ENCODE measurements around the gene MPO. TPM values are rescaled to one million over a fixed set of nuclear protein-coding genes. Genes with fewer than 3 reads are reported as not detected.

The MPO gene
- total and polyA plus RNA-seq, 2 of the 4 experiments (the other 2 are of a cell fraction): not detected

GRCh38 chr17:58284613-58285421, 4.1 kb upstream of the MPO start:
- ChIA-PET POLR2A (ENCODE audit: unreplicated experiment) (no interaction called here), CTCF (no interaction called here)
- no peaks in the 10 kb centered on the region for H3K9me3 ChIP-seq (ENCODE audit: control insufficient read depth, insufficient read depth, low read length)
- H2BK5ac ChIP-seq (ENCODE audit: low read depth, low read length, poor library complexity, severe bottlenecking): no peak overlapping the region
- no peak overlapping the region for H2BK120ac ChIP-seq (ENCODE audit: low read depth, low read length)
- H3K79me1 ChIP-seq (ENCODE audit: low read depth in 1 of 2, low read length in 2 of 2): no peaks in the 10 kb centered on the region
- H2AK9ac ChIP-seq (replicated peaks; ENCODE audit: low read depth, low read length, poor library complexity): no peak overlapping the region
- H3K14ac ChIP-seq (replicated peaks; ENCODE audit: low read depth, low read length): no peak overlapping the region
- no peaks in the 10 kb centered on the region for H3K9me1 ChIP-seq (ENCODE audit: insufficient read depth, low read length)
- no peaks in the 10 kb centered on the region for H4K20me1 ChIP-seq (ENCODE audit: insufficient read depth, low read length)
- no peaks in the 10 kb centered on the region for H3K36me3 ChIP-seq (ENCODE audit: control insufficient read depth, insufficient read depth, low read length)
- BruUV-seq (replicated peaks): no TSS peak
- H3K18ac ChIP-seq (ENCODE audit: low read depth, low read length): no peak overlapping the region
- no peak overlapping the region for H3K4me3 ChIP-seq (ENCODE audit: insufficient read depth, low read depth, low read length)
- no peak for DNase-seq
- H4K8ac ChIP-seq (ENCODE audit: low read depth in 2 of 2, low read length in 2 of 2): no peak overlapping the region
- H3K27ac ChIP-seq (ENCODE audit: insufficient read depth, low read length): no peak overlapping the region
- no peak overlapping the region for H3K56ac ChIP-seq (ENCODE audit: extremely low read depth, insufficient read depth, low read length)
- no peak overlapping the region for H4K91ac ChIP-seq (ENCODE audit: insufficient read depth, low read depth, low read length)
- no peak overlapping the region for H2AK5ac ChIP-seq (ENCODE audit: low read depth, low read length)
- peaks cover 17% of the 10 kb centered on the region for H3K27me3 ChIP-seq (ENCODE audit: control insufficient read depth, insufficient read depth, low read length)
- no CpG with 5 or more reads among the region's 6 CpGs for WGBS, 2 experiments (ENCODE audit: extremely low coverage in 2 of 2, insufficient read length in 1 of 2)
- H4K5ac ChIP-seq (ENCODE audit: low read depth, low read length): no peak overlapping the region
- H3K4me1 ChIP-seq (ENCODE audit: control insufficient read depth, insufficient read depth, low read length): no peaks in the 10 kb centered on the region
- H3K23ac ChIP-seq (ENCODE audit: low read depth, low read length): no peak overlapping the region
- no peak overlapping the region for H3K9ac ChIP-seq (ENCODE audit: low read depth, low read length)
- H3K4me2 ChIP-seq (ENCODE audit: low read depth, low read length): no peak overlapping the region
- no peak overlapping the region for H3K4ac ChIP-seq (ENCODE audit: low read depth, low read length)
- TF ChIP-seq POLR2A (IDR thresholded peaks at IDR 0.05; ENCODE audit: low read depth, low read length): no peak
- peak; percentile 76 for TF ChIP-seq CEBPB (IDR thresholded peaks at IDR 0.05; ENCODE audit: low read depth, low read length)
- no peak for TF ChIP-seq MXI1 (IDR thresholded peaks at IDR 0.05; ENCODE audit: borderline replicate concordance, low read depth, low read length)
- no peak for TF ChIP-seq ELK1 (IDR thresholded peaks at IDR 0.05; ENCODE audit: borderline replicate concordance, low read depth, low read length)
- no peak for TF ChIP-seq FOS (IDR thresholded peaks at IDR 0.05; ENCODE audit: low read depth, low read length)
- peak overlapping the region; percentile 26 for H2AFZ ChIP-seq (replicated peaks; ENCODE audit: low read length, poor library complexity)
- intact Hi-C loops (cut with micrococcal nuclease) (no loop called here), in situ Hi-C loops (cut with MboI; ENCODE audit: low sequenced_read_pairs) (no loop called here), dilution Hi-C loops (cut with HindIII; ENCODE audit: low sequenced_read_pairs, unreplicated experiment) (no loop called here)
- no peak overlapping the region for H2BK15ac ChIP-seq (ENCODE audit: low read depth, low read length)
- no peak for ATAC-seq (ENCODE audit: low read depth)
- H2BK20ac ChIP-seq (ENCODE audit: low read depth, low read length): no peak overlapping the region
